Activated T-helper 1 cell treated with anti-CD3 and anti-CD28 coated beads, Interleukin-12 subunit alpha, Interleukin-12 subunit beta, Interleukin-2, Interleukin-4 antibody, amounts not matched to agents 30 ng/mL and 10 ng/mL and 1 ng/mL, durations not matched to agents 14 hours and 24 hours and 36 hours (primary cell): ENCODE results near the gene PACSIN1. TPM values are rescaled to one million over a fixed set of nuclear protein-coding genes. Genes with fewer than 3 reads are reported as not detected.

Experiments
- DNase-seq: peaks from one replicate; pipeline ENCODE4 v3.0.0; 2021; ENCODE audit warnings: low spot score
- H3K27ac Mint-ChIP-seq: one replicate; pipeline ENCODE4 v1.8.0; 2021; ENCODE audit warnings: mild to moderate bottlenecking, mixed read lengths
- H3K27me3 Mint-ChIP-seq: one replicate; pipeline ENCODE4 v1.8.0; 2022; ENCODE audit warnings: mild to moderate bottlenecking, moderate library complexity, mixed read lengths; ENCODE audit not compliant: insufficient read depth
- H3K36me3 Mint-ChIP-seq: one replicate; pipeline ENCODE4 v1.8.0; 2021; ENCODE audit warnings: low read depth, mixed read lengths
- H3K4me1 Mint-ChIP-seq: one replicate; pipeline ENCODE4 v1.8.0; 2021; ENCODE audit warnings: low read depth, mixed read lengths
- H3K4me3 Mint-ChIP-seq: one replicate; pipeline ENCODE4 v1.8.0; 2021; ENCODE audit warnings: mild to moderate bottlenecking, moderate library complexity, mixed read lengths
- H3K9me3 Mint-ChIP-seq: one replicate; pipeline ENCODE4 v1.8.0; 2021; ENCODE audit warnings: mixed read lengths
- intact Hi-C: fragments of 100-400 bp; cut with micrococcal nuclease; formaldehyde crosslinking; loops from one replicate; pipeline ENCODE4 v1.15.1; 2024
- total RNA-seq: library from RNA; stranded (reverse); gene quantifications from 2 replicates; pipeline ENCODE4 v1.2.3, GENCODE V29; 2022

The PACSIN1 gene
- total RNA-seq, 1 donor from 2014 or later: not detected

GRCh38 chr6:34532230-34532629, 66.4 kb downstream of the PACSIN1 start:
- H3K27ac Mint-ChIP-seq: no peak overlapping the region
- no peak overlapping the region for H3K4me3 Mint-ChIP-seq
- H3K9me3 Mint-ChIP-seq: no peaks in the 10 kb centered on the region
- H3K4me1 Mint-ChIP-seq: no peaks in the 10 kb centered on the region
- intact Hi-C loops: no loop called here
- peaks cover 3% of the 10 kb centered on the region for H3K27me3 Mint-ChIP-seq
- DNase-seq: no peak
- no peaks in the 10 kb centered on the region for H3K36me3 Mint-ChIP-seq

GRCh38 chr6:34534146-34534545, 68.3 kb downstream of the PACSIN1 start:
- intact Hi-C loops: no loop called here
- no peaks in the 10 kb centered on the region for H3K4me1 Mint-ChIP-seq
- H3K27me3 Mint-ChIP-seq: peaks cover 2% of the 10 kb centered on the region
- no peaks in the 10 kb centered on the region for H3K36me3 Mint-ChIP-seq
- no peaks in the 10 kb centered on the region for H3K9me3 Mint-ChIP-seq
- H3K27ac Mint-ChIP-seq: no peak overlapping the region
- no peak for DNase-seq
- no peak overlapping the region for H3K4me3 Mint-ChIP-seq

- Mint-ChIP-seq H3K27ac (no peak overlapping the region), H3K4me3 (no peak overlapping the region), H3K9me3 (no peaks in the 10 kb centered on the region), H3K27me3 (no peaks in the 10 kb centered on the region), H3K4me1 (no peaks in the 10 kb centered on the region), H3K36me3 (no peaks in the 10 kb centered on the region)
- intact Hi-C loops: no loop called here
- DNase-seq: no peak
Observed at GRCh38 chr6:34534656-34535055, 68.8 kb downstream of the PACSIN1 start.

- intact Hi-C loops: no loop called here
- Mint-ChIP-seq H3K4me1 (no peaks in the 10 kb centered on the region), H3K4me3 (no peak overlapping the region), H3K27ac (no peak overlapping the region), H3K27me3 (no peaks in the 10 kb centered on the region), H3K36me3 (no peaks in the 10 kb centered on the region), H3K9me3 (no peaks in the 10 kb centered on the region)
- no peak for DNase-seq
Observed at GRCh38 chr6:34535199-34535598, 69.3 kb downstream of the PACSIN1 start.

- H3K36me3 Mint-ChIP-seq: no peaks in the 10 kb centered on the region
- no peaks in the 10 kb centered on the region for H3K9me3 Mint-ChIP-seq
- no peak for DNase-seq
- no peaks in the 10 kb centered on the region for H3K27me3 Mint-ChIP-seq
- H3K4me3 Mint-ChIP-seq: no peak overlapping the region
- no peaks in the 10 kb centered on the region for H3K4me1 Mint-ChIP-seq
- H3K27ac Mint-ChIP-seq: no peak overlapping the region
- intact Hi-C loops: no loop called here
Observed at GRCh38 chr6:34535646-34536045, 69.8 kb downstream of the PACSIN1 start.

- no peaks in the 10 kb centered on the region for H3K36me3 Mint-ChIP-seq
- intact Hi-C loops: no loop called here
- no peaks in the 10 kb centered on the region for H3K4me1 Mint-ChIP-seq
- no peaks in the 10 kb centered on the region for H3K27me3 Mint-ChIP-seq
- no peak for DNase-seq
- H3K27ac Mint-ChIP-seq: no peak overlapping the region
- no peaks in the 10 kb centered on the region for H3K9me3 Mint-ChIP-seq
- no peak overlapping the region for H3K4me3 Mint-ChIP-seq
Observed at GRCh38 chr6:34536251-34536958, 70.5 kb downstream of the PACSIN1 start.

GRCh38 chr6:34536959-34537848, 71.3 kb downstream of the PACSIN1 start:
- H3K4me1 Mint-ChIP-seq: no peaks in the 10 kb centered on the region
- no peaks in the 10 kb centered on the region for H3K36me3 Mint-ChIP-seq
- intact Hi-C loops: no loop called here
- H3K27me3 Mint-ChIP-seq: peaks cover 2% of the 10 kb centered on the region
- H3K4me3 Mint-ChIP-seq: no peak overlapping the region
- H3K27ac Mint-ChIP-seq: no peak overlapping the region
- DNase-seq: no peak
- H3K9me3 Mint-ChIP-seq: no peaks in the 10 kb centered on the region

GRCh38 chr6:34537922-34538550, 72.2 kb downstream of the PACSIN1 start:
- Mint-ChIP-seq H3K27ac (no peak overlapping the region), H3K36me3 (no peaks in the 10 kb centered on the region), H3K4me3 (no peak overlapping the region), H3K27me3 (peaks cover 2% of the 10 kb centered on the region), H3K4me1 (no peaks in the 10 kb centered on the region), H3K9me3 (no peaks in the 10 kb centered on the region)
- intact Hi-C loops: no loop called here
- no peak for DNase-seq

- H3K27me3 Mint-ChIP-seq: peaks cover 2% of the 10 kb centered on the region
- H3K9me3 Mint-ChIP-seq: no peaks in the 10 kb centered on the region
- no peaks in the 10 kb centered on the region for H3K4me1 Mint-ChIP-seq
- DNase-seq: no peak
- H3K27ac Mint-ChIP-seq: no peak overlapping the region
- no peak overlapping the region for H3K4me3 Mint-ChIP-seq
- H3K36me3 Mint-ChIP-seq: no peaks in the 10 kb centered on the region
- intact Hi-C loops: no loop called here
Observed at GRCh38 chr6:34538581-34538980, 72.7 kb downstream of the PACSIN1 start.

GRCh38 chr6:34539181-34539580, 73.3 kb downstream of the PACSIN1 start:
- Mint-ChIP-seq H3K27me3 (peaks cover 2% of the 10 kb centered on the region), H3K4me3 (no peak overlapping the region), H3K36me3 (no peaks in the 10 kb centered on the region), H3K27ac (no peak overlapping the region), H3K4me1 (no peaks in the 10 kb centered on the region), H3K9me3 (no peaks in the 10 kb centered on the region)
- intact Hi-C loops: no loop called here
- DNase-seq: no peak

GRCh38 chr6:34540222-34540621, 74.3 kb downstream of the PACSIN1 start:
- H3K27ac Mint-ChIP-seq: no peak overlapping the region
- no peak overlapping the region for H3K4me3 Mint-ChIP-seq
- intact Hi-C loops: no loop called here
- no peaks in the 10 kb centered on the region for H3K9me3 Mint-ChIP-seq
- H3K36me3 Mint-ChIP-seq: no peaks in the 10 kb centered on the region
- H3K4me1 Mint-ChIP-seq: no peaks in the 10 kb centered on the region
- H3K27me3 Mint-ChIP-seq: peaks cover 2% of the 10 kb centered on the region
- no peak for DNase-seq

GRCh38 chr6:34540841-34541240, 75.0 kb downstream of the PACSIN1 start:
- Mint-ChIP-seq H3K4me3 (no peak overlapping the region), H3K27me3 (peaks cover 2% of the 10 kb centered on the region), H3K27ac (no peak overlapping the region), H3K36me3 (no peaks in the 10 kb centered on the region), H3K4me1 (no peaks in the 10 kb centered on the region), H3K9me3 (no peaks in the 10 kb centered on the region)
- no peak for DNase-seq
- intact Hi-C loops: no loop called here

GRCh38 chr6:34543421-34543820, 77.5 kb downstream of the PACSIN1 start:
- intact Hi-C loops: no loop called here
- DNase-seq: no peak
- H3K36me3 Mint-ChIP-seq: no peaks in the 10 kb centered on the region
- H3K27ac Mint-ChIP-seq: no peak overlapping the region
- no peaks in the 10 kb centered on the region for H3K4me1 Mint-ChIP-seq
- H3K4me3 Mint-ChIP-seq: no peak overlapping the region
- peaks cover 2% of the 10 kb centered on the region for H3K27me3 Mint-ChIP-seq
- no peaks in the 10 kb centered on the region for H3K9me3 Mint-ChIP-seq
